ENCODE measurements around the gene PDIA4. TPM values are rescaled to one million over a fixed set of nuclear protein-coding genes. Genes with fewer than 3 reads are reported as not detected.

Gene PDIA4
- total RNA-seq, 1 donor from 2014 or later = 129 TPM

GRCh38 chr7:149027611-149028345 is 527 bp downstream of the PDIA4 start:
- intact Hi-C loops (cut with DNase I) = loop anchor here (1.0 to 5.0 kb wide), 12 partner anchors 23 to 810 kb away; partner anchors contain the start of genes EZH2, ZNF282, ZNF398 and ZNF425
- TF ChIP-seq CTCF (IDR thresholded peaks at IDR 0.05) = peak in 1 of 3 experiments; percentile 54
- Histone ChIP-seq H3K36me3 (peaks cover 0 to 4% of the 10 kb centered on the region in 2 donors), H3K27me3 (no peaks in the 10 kb centered on the region), H3K27ac (peak overlapping the region; percentile 83 to 95), H3K4me3 (peak overlapping the region; percentile 67 to 100), H3K4me1 (peaks cover 0 to 8% of the 10 kb centered on the region in 2 donors), H3K9me3 (no peaks in the 10 kb centered on the region)
- DNase-seq (ENCODE audit: low spot score in 2 of 2) = no peak

GRCh38 chr7:149027055-149027454 is 1.2 kb downstream of the PDIA4 start:
- TF ChIP-seq CTCF (IDR thresholded peaks at IDR 0.05) = no peak
- peaks cover 0 to 4% of the 10 kb centered on the region in 2 donors for H3K36me3 ChIP-seq
- H3K4me1 ChIP-seq = peaks cover 0 to 8% of the 10 kb centered on the region in 2 donors
- H3K27me3 ChIP-seq = no peaks in the 10 kb centered on the region
- intact Hi-C loops (cut with DNase I) = loop anchor here (5.0 kb wide), 2 partner anchors 170 to 810 kb away; partner anchors contain the start of genes ZNF282 and ZNF862
- peak overlapping the region; percentile 67 to 100 for H3K4me3 ChIP-seq
- DNase-seq (ENCODE audit: low spot score in 2 of 2) = no peak
- H3K9me3 ChIP-seq = no peaks in the 10 kb centered on the region
- peak overlapping the region; percentile 83 to 95 for H3K27ac ChIP-seq

GRCh38 chr7:149023662-149024061 is 4.6 kb downstream of the PDIA4 start:
- H3K4me1 ChIP-seq = peaks cover 0 to 8% of the 10 kb centered on the region in 2 donors
- H3K27ac ChIP-seq = no peak overlapping the region
- no peak overlapping the region for H3K4me3 ChIP-seq
- H3K27me3 ChIP-seq = no peaks in the 10 kb centered on the region
- no peak for TF ChIP-seq CTCF (IDR thresholded peaks at IDR 0.05)
- peaks cover 8 to 14% of the 10 kb centered on the region in 2 donors for H3K36me3 ChIP-seq
- H3K9me3 ChIP-seq = no peaks in the 10 kb centered on the region
- no peak for DNase-seq (ENCODE audit: low spot score in 2 of 2)
- intact Hi-C loops (cut with DNase I) = no loop called here

GRCh38 chr7:149022756-149023360 is 5.4 kb downstream of the PDIA4 start:
- TF ChIP-seq CTCF (IDR thresholded peaks at IDR 0.05) = no peak
- Histone ChIP-seq H3K9me3 (no peaks in the 10 kb centered on the region), H3K36me3 (peaks cover 14 to 20% of the 10 kb centered on the region in 2 donors), H3K27ac (no peak overlapping the region), H3K27me3 (no peaks in the 10 kb centered on the region), H3K4me3 (no peak overlapping the region), H3K4me1 (peaks cover 0 to 8% of the 10 kb centered on the region in 2 donors)
- intact Hi-C loops (cut with DNase I) = no loop called here
- no peak for DNase-seq (ENCODE audit: low spot score in 2 of 2)

GRCh38 chr7:149021725-149022062 is 6.6 kb downstream of the PDIA4 start:
- Histone ChIP-seq H3K4me1 (peaks cover 0 to under 1% of the 10 kb centered on the region in 2 donors), H3K4me3 (no peak overlapping the region), H3K27me3 (no peaks in the 10 kb centered on the region), H3K9me3 (no peaks in the 10 kb centered on the region), H3K27ac (no peak overlapping the region), H3K36me3 (peaks cover 20 to 28% of the 10 kb centered on the region in 2 donors)
- no peak for DNase-seq (ENCODE audit: low spot score in 2 of 2)
- no peak for TF ChIP-seq CTCF (IDR thresholded peaks at IDR 0.05)
- intact Hi-C loops (cut with DNase I) = no loop called here
